Ovary (tissue), 3 donors: ENCODE results near the gene LRRC4C.

Experiments used
- EP300 ChIP-seq: sonication (generic); formaldehyde crosslinking; IDR thresholded peaks from one replicate; pipeline ENCODE4 v1.6.1; 2017; ENCODE audit warnings: antibody characterized with exemption
- POLR2A ChIP-seq: fragments of 450-650 bp; IDR thresholded peaks from one replicate; pipeline ENCODE4 v1.6.1; 2017; ENCODE audit warnings: antibody characterized with exemption, mild to moderate bottlenecking, moderate library complexity
- TF ChIP-seq, protein P1 (sequence below), 3 donors: fragments of 450-650 bp in 2 of 3; fragments of 200-600 bp in 1 of 3; IDR thresholded peaks; one replicate each; pipeline versions ENCODE4 v1.5.1 to v1.8.0; 2016 to 2022; ENCODE audit warnings: antibody characterized with exemption in 3 of 3, mild to moderate bottlenecking in 1 of 3
- donor health status: DM: no; HTN: no; CAD: no.

- TF ChIP-seq, protein P1, sequence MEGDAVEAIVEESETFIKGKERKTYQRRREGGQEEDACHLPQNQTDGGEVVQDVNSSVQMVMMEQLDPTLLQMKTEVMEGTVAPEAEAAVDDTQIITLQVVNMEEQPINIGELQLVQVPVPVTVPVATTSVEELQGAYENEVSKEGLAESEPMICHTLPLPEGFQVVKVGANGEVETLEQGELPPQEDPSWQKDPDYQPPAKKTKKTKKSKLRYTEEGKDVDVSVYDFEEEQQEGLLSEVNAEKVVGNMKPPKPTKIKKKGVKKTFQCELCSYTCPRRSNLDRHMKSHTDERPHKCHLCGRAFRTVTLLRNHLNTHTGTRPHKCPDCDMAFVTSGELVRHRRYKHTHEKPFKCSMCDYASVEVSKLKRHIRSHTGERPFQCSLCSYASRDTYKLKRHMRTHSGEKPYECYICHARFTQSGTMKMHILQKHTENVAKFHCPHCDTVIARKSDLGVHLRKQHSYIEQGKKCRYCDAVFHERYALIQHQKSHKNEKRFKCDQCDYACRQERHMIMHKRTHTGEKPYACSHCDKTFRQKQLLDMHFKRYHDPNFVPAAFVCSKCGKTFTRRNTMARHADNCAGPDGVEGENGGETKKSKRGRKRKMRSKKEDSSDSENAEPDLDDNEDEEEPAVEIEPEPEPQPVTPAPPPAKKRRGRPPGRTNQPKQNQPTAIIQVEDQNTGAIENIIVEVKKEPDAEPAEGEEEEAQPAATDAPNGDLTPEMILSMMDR (IDR thresholded peaks at IDR 0.05): no peak
- TF ChIP-seq POLR2A: no peak
- no peak for TF ChIP-seq EP300
Observed at GRCh38 chr11:40119661-40120060, 1339.8 kb downstream of the LRRC4C start.
